ENCODE measurements around the gene PRLR.

GRCh38 chr5:35240892-35241291 is 10.6 kb upstream of the PRLR start:
- TF ChIP-seq, protein P1, sequence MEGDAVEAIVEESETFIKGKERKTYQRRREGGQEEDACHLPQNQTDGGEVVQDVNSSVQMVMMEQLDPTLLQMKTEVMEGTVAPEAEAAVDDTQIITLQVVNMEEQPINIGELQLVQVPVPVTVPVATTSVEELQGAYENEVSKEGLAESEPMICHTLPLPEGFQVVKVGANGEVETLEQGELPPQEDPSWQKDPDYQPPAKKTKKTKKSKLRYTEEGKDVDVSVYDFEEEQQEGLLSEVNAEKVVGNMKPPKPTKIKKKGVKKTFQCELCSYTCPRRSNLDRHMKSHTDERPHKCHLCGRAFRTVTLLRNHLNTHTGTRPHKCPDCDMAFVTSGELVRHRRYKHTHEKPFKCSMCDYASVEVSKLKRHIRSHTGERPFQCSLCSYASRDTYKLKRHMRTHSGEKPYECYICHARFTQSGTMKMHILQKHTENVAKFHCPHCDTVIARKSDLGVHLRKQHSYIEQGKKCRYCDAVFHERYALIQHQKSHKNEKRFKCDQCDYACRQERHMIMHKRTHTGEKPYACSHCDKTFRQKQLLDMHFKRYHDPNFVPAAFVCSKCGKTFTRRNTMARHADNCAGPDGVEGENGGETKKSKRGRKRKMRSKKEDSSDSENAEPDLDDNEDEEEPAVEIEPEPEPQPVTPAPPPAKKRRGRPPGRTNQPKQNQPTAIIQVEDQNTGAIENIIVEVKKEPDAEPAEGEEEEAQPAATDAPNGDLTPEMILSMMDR (IDR thresholded peaks at IDR 0.05 in 4 of 5, conservative IDR thresholded peaks at IDR 0.05 in 1 of 5) = no peak
- no peak for TF ChIP-seq POLR2A (IDR thresholded peaks at IDR 0.05)

All from gastrocnemius medialis (tissue), 4 donors.